ENCODE results near the gene SLCO3A1. TPM values are rescaled to one million over a fixed set of nuclear protein-coding genes. Genes with fewer than 3 reads are reported as not detected.

SLCO3A1 gene
- total RNA-seq, 1 experiment from 2014 or later, result 5.1 TPM

GRCh38 chr15:92059036-92059970 lies 205.8 kb downstream of the SLCO3A1 start:
- no peak for TF ChIP-seq ZBTB33 (IDR thresholded peaks at IDR 0.05; ENCODE audit: extremely low read depth, insufficient replicate concordance, low read length)
- no peak for TF ChIP-seq JUND (IDR thresholded peaks at IDR 0.05)
- TF ChIP-seq ATF3 (IDR thresholded peaks at IDR 0.05), result no peak
- TF ChIP-seq SRF (IDR thresholded peaks at IDR 0.05; ENCODE audit: low read depth), result no peak
- TF ChIP-seq ELF1 (IDR thresholded peaks at IDR 0.05; ENCODE audit: borderline replicate concordance, low read depth), result no peak
- TF ChIP-seq SP1 (IDR thresholded peaks at IDR 0.05; ENCODE audit: low read depth), result no peak
- TF ChIP-seq YY1 (IDR thresholded peaks at IDR 0.05; ENCODE audit: extremely low read depth, insufficient replicate concordance, low read depth, low read length), result no peak
- TF ChIP-seq REST (IDR thresholded peaks at IDR 0.05; ENCODE audit: low read depth), result no peak
- TF ChIP-seq CTCF (IDR thresholded peaks at IDR 0.05 in 2 of 3, conservative IDR thresholded peaks at IDR 0.05 in 1 of 3; ENCODE audit: borderline replicate concordance in 1 of 3, insufficient read depth in 1 of 3, low read depth in 2 of 3, low read length in 2 of 3), result no peak
- TF ChIP-seq ZNF274 (IDR thresholded peaks at IDR 0.05; ENCODE audit: low read depth, low read length), result no peak
- no peak for TF ChIP-seq RAD21 (IDR thresholded peaks at IDR 0.05; ENCODE audit: low read depth)
- TF ChIP-seq CEBPB (IDR thresholded peaks at IDR 0.05; ENCODE audit: low read depth), result no peak
- no peak for TF ChIP-seq FOSL1 (IDR thresholded peaks at IDR 0.05; ENCODE audit: low read depth)
- no peak for TF ChIP-seq EGR1 (IDR thresholded peaks at IDR 0.05; ENCODE audit: low read depth)
- TF ChIP-seq POLR2A (IDR thresholded peaks at IDR 0.05; ENCODE audit: borderline replicate concordance, extremely low read depth, insufficient read depth, insufficient read length), result no peak
- Histone ChIP-seq H3K9ac (ENCODE audit: low read length) (no peak overlapping the region), H3K36me3 (ENCODE audit: control insufficient read depth in 1 of 2, insufficient read depth in 2 of 2, low read length in 2 of 2) (no peaks in the 10 kb centered on the region), H3K79me2 (ENCODE audit: insufficient read depth, low read length) (no peaks in the 10 kb centered on the region), H3K9me3 (ENCODE audit: control insufficient read depth in 1 of 2, insufficient read depth in 1 of 2, low read depth in 1 of 2, low read length in 2 of 2) (no peaks in the 10 kb centered on the region), H3K4me1 (ENCODE audit: control insufficient read depth in 1 of 2, insufficient read depth in 2 of 2, low read length in 2 of 2) (no peaks in the 10 kb centered on the region), H4K20me1 (ENCODE audit: insufficient read depth) (no peaks in the 10 kb centered on the region), H3K4me3 (replicated peaks in 1 of 2; ENCODE audit: low read depth in 1 of 2, low read length in 2 of 2) (no peak overlapping the region), H3K9me2 (ENCODE audit: insufficient read depth) (no peaks in the 10 kb centered on the region), H3K27me3 (ENCODE audit: insufficient read depth, low read length) (peaks cover 18% of the 10 kb centered on the region), H3K4me2 (ENCODE audit: low read length) (no peak overlapping the region), H2AFZ (ENCODE audit: low read depth, low read length, poor library complexity, severe bottlenecking) (no peak overlapping the region), H3K27ac (ENCODE audit: low read depth, low read length) (no peak overlapping the region)
- RAD21 ChIA-PET (ENCODE audit: low non-redundant PET in 1 of 2, low total read pairs in 2 of 2, uncharacterized antibody in 2 of 2, unreplicated experiment in 2 of 2), result no interaction called here
- DNase-seq (ENCODE audit: low read depth, low spot score) (no peak), ATAC-seq (no peak)
- POLR2A ChIA-PET, result no interaction called here
- CTCF ChIA-PET, result no interaction called here
- intact Hi-C loops (cut with micrococcal nuclease), result no loop called here
- BruUV-seq (replicated peaks), result no TSS peak

Measured in HCT116 (cell line).